ENCODE measurements around the gene LCN2. TPM values are rescaled to one million over a fixed set of nuclear protein-coding genes. Genes with fewer than 3 reads are reported as not detected.

Gene LCN2
- total RNA-seq, 1 donor: not detected

- no peak for DNase-seq (ENCODE audit: low read depth)
- H3K4me3 ChIP-seq (ENCODE audit: low read depth, low read length): peak overlapping the region; percentile 38
- TF ChIP-seq CTCF (IDR thresholded peaks at IDR 0.05; ENCODE audit: insufficient read depth, low read depth, low read length): no peak
Observed at GRCh38 chr9:128193469-128194096, 44.3 kb downstream of the LCN2 start.

- TF ChIP-seq CTCF (IDR thresholded peaks at IDR 0.05; ENCODE audit: insufficient read depth, low read depth, low read length): no peak
- no peak overlapping the region for H3K4me3 ChIP-seq (ENCODE audit: low read depth, low read length)
- DNase-seq (ENCODE audit: low read depth): no peak
Observed at GRCh38 chr9:128201441-128202369, 52.5 kb downstream of the LCN2 start.

- no peak overlapping the region for H3K4me3 ChIP-seq (ENCODE audit: low read depth, low read length)
- TF ChIP-seq CTCF (IDR thresholded peaks at IDR 0.05; ENCODE audit: insufficient read depth, low read depth, low read length): no peak
- no peak for DNase-seq (ENCODE audit: low read depth)
Observed at GRCh38 chr9:128202648-128203023, 53.4 kb downstream of the LCN2 start.

Other genes with a start within 250 kb of the LCN2 start
- gene ST6GALNAC6, start 249.8 kb upstream of the LCN2 start, total RNA-seq: 39.9 and 44.0 TPM in 2 replicates
- 30.0 and 34.1 TPM in 2 replicates for gene ST6GALNAC4, start 232.4 kb upstream of the LCN2 start, total RNA-seq
- 2.6 and 3.5 TPM in 2 replicates for gene PIP5KL1, start 218.7 kb upstream of the LCN2 start, total RNA-seq
- 11.2 and 11.9 TPM in 2 replicates for gene DPM2, start 211.6 kb upstream of the LCN2 start, total RNA-seq
- gene EEIG1, start 168.5 kb upstream of the LCN2 start, total RNA-seq: 15.5 and 16.4 TPM in 2 replicates
- gene NAIF1, start 82.1 kb upstream of the LCN2 start, total RNA-seq: 6.8 and 10.8 TPM in 2 replicates
- 36.1 and 47.5 TPM in 2 replicates for gene SLC25A25, start 81.2 kb upstream of the LCN2 start, total RNA-seq
- 43.6 and 58.6 TPM in 2 replicates for gene PTGES2, start 21.7 kb upstream of the LCN2 start, total RNA-seq
- gene BBLN, start 10.8 kb downstream of the LCN2 start, total RNA-seq: 19.4 and 30.3 TPM in 2 replicates
- 34.1 and 35.4 TPM in 2 replicates for gene CIZ1, start 42.1 kb downstream of the LCN2 start, total RNA-seq
- 15.5 and 36.1 TPM in 2 replicates for gene DNM1, start 53.9 kb downstream of the LCN2 start, total RNA-seq
- gene GOLGA2, start 126.6 kb downstream of the LCN2 start, total RNA-seq: 114 and 116 TPM in 2 replicates
- gene SWI5, start 126.8 kb downstream of the LCN2 start, total RNA-seq: 26.7 and 31.1 TPM in 2 replicates
- 17.7 and 20.6 TPM in 2 replicates for gene TRUB2, start 173.0 kb downstream of the LCN2 start, total RNA-seq
- 22.0 and 32.5 TPM in 2 replicates for gene COQ4, start 173.4 kb downstream of the LCN2 start, total RNA-seq
- 21.3 and 22.9 TPM in 2 replicates for gene SLC27A4, start 191.1 kb downstream of the LCN2 start, total RNA-seq
- 29.8 and 33.8 TPM in 2 replicates for gene URM1, start 221.9 kb downstream of the LCN2 start, total RNA-seq

Data from fibroblast of villous mesenchyme (primary cell).